Measurements from ENCODE around the gene ZBTB4. TPM values are rescaled to one million over a fixed set of nuclear protein-coding genes. Genes with fewer than 3 reads are reported as not detected.

Gene ZBTB4
- total and polyA plus RNA-seq, 2 donors from 2014 or later: 23.2 to 64.8 TPM

GRCh38 chr17:7459961-7460545 is 19.4 kb downstream of the ZBTB4 start:
- H3K36me3 ChIP-seq (ENCODE audit: control insufficient read depth in 2 of 3, insufficient read depth in 3 of 3, low read length in 3 of 3): peaks cover 0 to 6% (median 3%) of the 10 kb centered on the region in 3 donors
- no peaks in the 10 kb centered on the region for H3K9me3 ChIP-seq (ENCODE audit: control insufficient read depth in 2 of 3, insufficient read depth in 1 of 3, low read length in 3 of 3)
- no peak overlapping the region for H3K27ac ChIP-seq (ENCODE audit: low read depth in 2 of 2, low read length in 2 of 2)
- FAIRE-seq (no peak), DNase-seq (no peak)
- no peak overlapping the region for H3K9ac ChIP-seq (ENCODE audit: low read length in 3 of 3)
- TF ChIP-seq, protein P1, sequence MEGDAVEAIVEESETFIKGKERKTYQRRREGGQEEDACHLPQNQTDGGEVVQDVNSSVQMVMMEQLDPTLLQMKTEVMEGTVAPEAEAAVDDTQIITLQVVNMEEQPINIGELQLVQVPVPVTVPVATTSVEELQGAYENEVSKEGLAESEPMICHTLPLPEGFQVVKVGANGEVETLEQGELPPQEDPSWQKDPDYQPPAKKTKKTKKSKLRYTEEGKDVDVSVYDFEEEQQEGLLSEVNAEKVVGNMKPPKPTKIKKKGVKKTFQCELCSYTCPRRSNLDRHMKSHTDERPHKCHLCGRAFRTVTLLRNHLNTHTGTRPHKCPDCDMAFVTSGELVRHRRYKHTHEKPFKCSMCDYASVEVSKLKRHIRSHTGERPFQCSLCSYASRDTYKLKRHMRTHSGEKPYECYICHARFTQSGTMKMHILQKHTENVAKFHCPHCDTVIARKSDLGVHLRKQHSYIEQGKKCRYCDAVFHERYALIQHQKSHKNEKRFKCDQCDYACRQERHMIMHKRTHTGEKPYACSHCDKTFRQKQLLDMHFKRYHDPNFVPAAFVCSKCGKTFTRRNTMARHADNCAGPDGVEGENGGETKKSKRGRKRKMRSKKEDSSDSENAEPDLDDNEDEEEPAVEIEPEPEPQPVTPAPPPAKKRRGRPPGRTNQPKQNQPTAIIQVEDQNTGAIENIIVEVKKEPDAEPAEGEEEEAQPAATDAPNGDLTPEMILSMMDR (IDR thresholded peaks at IDR 0.05; ENCODE audit: borderline replicate concordance, extremely low read depth, insufficient read depth): no peak
- intact Hi-C loops (cut with DNase I): no loop called here
- H3K27me3 ChIP-seq (ENCODE audit: control insufficient read depth, insufficient read depth, low read length): no peaks in the 10 kb centered on the region
- H3K4me1 ChIP-seq (ENCODE audit: control insufficient read depth in 2 of 3, insufficient read depth in 2 of 3, low read depth in 1 of 3, low read length in 3 of 3): peaks cover 0 to 3% (median 0%) of the 10 kb centered on the region in 3 donors
- H3K4me3 ChIP-seq (ENCODE audit: low read length in 3 of 3): no peak overlapping the region

- Histone ChIP-seq H3K36me3 (ENCODE audit: control insufficient read depth in 2 of 3, insufficient read depth in 3 of 3, low read length in 3 of 3) (no peaks in the 10 kb centered on the region), H3K4me1 (ENCODE audit: control insufficient read depth in 2 of 3, insufficient read depth in 2 of 3, low read depth in 1 of 3, low read length in 3 of 3) (peaks cover 0 to 3% (median 3%) of the 10 kb centered on the region in 3 donors), H3K9ac (ENCODE audit: low read length in 3 of 3) (no peak overlapping the region), H3K27me3 (ENCODE audit: control insufficient read depth, insufficient read depth, low read length) (peaks cover 8% of the 10 kb centered on the region), H3K4me3 (ENCODE audit: low read length in 3 of 3) (no peak overlapping the region), H3K27ac (ENCODE audit: low read depth in 2 of 2, low read length in 2 of 2) (no peak overlapping the region), H3K9me3 (ENCODE audit: control insufficient read depth in 2 of 3, insufficient read depth in 1 of 3, low read length in 3 of 3) (no peaks in the 10 kb centered on the region)
- TF ChIP-seq, protein P1 (IDR thresholded peaks at IDR 0.05; ENCODE audit: borderline replicate concordance, extremely low read depth, insufficient read depth): no peak
- FAIRE-seq (no peak), DNase-seq (no peak)
- intact Hi-C loops (cut with DNase I): no loop called here
Observed at GRCh38 chr17:7448461-7448860, 31.0 kb downstream of the ZBTB4 start.

- no peak for FAIRE-seq
- Histone ChIP-seq H3K27me3 (ENCODE audit: control insufficient read depth, insufficient read depth, low read length) (peaks cover 8% of the 10 kb centered on the region), H3K9ac (ENCODE audit: low read length in 3 of 3) (peak overlapping the region in 1 of 3 donors; percentile 12)
Observed at GRCh38 chr17:7445619-7445968, 33.8 kb downstream of the ZBTB4 start.

More at GRCh38 chr17:7445619-7445968, 33.8 kb downstream of the ZBTB4 start:
- Histone ChIP-seq H3K9me3 (ENCODE audit: control insufficient read depth in 2 of 3, insufficient read depth in 1 of 3, low read length in 3 of 3) (no peaks in the 10 kb centered on the region), H3K36me3 (ENCODE audit: control insufficient read depth in 2 of 3, insufficient read depth in 3 of 3, low read length in 3 of 3) (no peaks in the 10 kb centered on the region), H3K27ac (ENCODE audit: low read depth in 2 of 2, low read length in 2 of 2) (peak overlapping the region; percentile 8 to 43), H3K4me1 (ENCODE audit: control insufficient read depth in 2 of 3, insufficient read depth in 2 of 3, low read depth in 1 of 3, low read length in 3 of 3) (peaks cover 0 to 5% (median 4%) of the 10 kb centered on the region in 3 donors), H3K4me3 (ENCODE audit: low read length in 3 of 3) (peak overlapping the region; percentile 4 to 52 (median 20))
- TF ChIP-seq, protein P1 (IDR thresholded peaks at IDR 0.05; ENCODE audit: borderline replicate concordance, extremely low read depth, insufficient read depth): no peak
- DNase-seq: peak in 2 of 5 donors; percentile 17 to 64
- intact Hi-C loops (cut with DNase I): no loop called here

All from kidney (tissue), 14 donors.